Measurements from ENCODE around the gene LLGL2.

GRCh38 chr17:75590314-75590761, 64.8 kb downstream of the LLGL2 start:
- no peak for TF ChIP-seq POLR2A (IDR thresholded peaks at IDR 0.05)
- no peak for TF ChIP-seq CTCF (IDR thresholded peaks at IDR 0.05)
